SIG-M5 treated with dmso at 0.1 percent for 504 hours (cell line): ENCODE data around the gene TARS2.

Experiments
- DNase-seq: peaks from one replicate; lab custom pipeline; 2025; ENCODE audit not compliant: unreplicated experiment; lab: John Stamatoyannopoulos, UW

Gene TARS2

GRCh38 chr1:150555198-150555970, 68.2 kb downstream of the TARS2 start:
- DNase-seq, result no peak

DNA sequence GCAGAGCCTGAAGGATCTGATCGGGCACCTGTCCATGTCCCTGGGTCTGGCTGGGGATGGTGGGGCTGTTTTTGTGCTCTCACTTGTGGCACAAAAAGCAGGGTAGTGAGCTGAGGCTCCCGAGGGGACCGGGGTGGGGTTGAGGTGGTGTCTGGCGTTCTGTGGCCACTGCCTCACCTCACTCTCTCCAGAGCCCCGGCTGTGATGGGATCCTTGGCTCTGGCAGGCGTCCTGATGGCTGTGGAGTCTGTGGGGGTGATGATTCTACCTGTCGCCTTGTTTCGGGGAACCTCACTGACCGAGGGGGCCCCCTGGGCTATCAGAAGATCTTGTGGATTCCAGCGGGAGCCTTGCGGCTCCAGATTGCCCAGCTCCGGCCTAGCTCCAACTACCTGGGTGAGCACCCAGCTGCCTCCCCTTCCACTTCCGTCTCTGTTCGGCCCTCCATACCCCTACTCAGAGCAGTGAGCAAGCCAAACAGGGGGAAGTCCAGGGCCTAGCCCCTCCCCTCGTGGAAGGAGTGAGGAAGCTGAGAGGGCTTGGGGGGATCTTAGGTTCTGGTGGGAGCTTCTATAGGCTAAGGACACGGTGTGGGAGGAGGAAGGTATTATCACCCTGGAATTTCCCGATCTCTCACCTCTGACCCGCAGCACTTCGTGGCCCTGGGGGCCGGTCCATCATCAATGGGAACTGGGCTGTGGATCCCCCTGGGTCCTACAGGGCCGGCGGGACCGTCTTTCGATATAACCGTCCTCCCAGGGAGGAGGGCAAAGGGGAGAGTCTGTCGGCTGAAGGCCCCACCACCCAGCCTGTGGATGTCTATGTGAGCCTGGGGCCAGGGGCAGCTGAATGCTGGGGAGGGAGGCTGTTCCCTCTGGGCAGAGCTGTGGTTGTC, 69.0 kb downstream of the TARS2 start:
- no peak for DNase-seq

GRCh38 chr1:150557065-150557600, 69.9 kb downstream of the TARS2 start:
- no peak for DNase-seq
